Lower leg skin (tissue), 3 donors: ENCODE data around the gene CYTH3.

Experiments used
- POLR2A ChIP-seq, 2 donors: fragments of 450-650 bp; IDR thresholded peaks; one replicate each; pipeline ENCODE4 v1.6.1; 2016 to 2017; ENCODE audit warnings: antibody characterized with exemption in 2 of 2, mild to moderate bottlenecking in 1 of 2, moderate library complexity in 1 of 2
- TF ChIP-seq, protein P1 (sequence below), 3 donors: fragments of 450-650 bp; IDR thresholded peaks; one replicate each; pipeline ENCODE4 v1.5.1; 2016; ENCODE audit warnings: antibody characterized with exemption in 3 of 3, mild to moderate bottlenecking in 3 of 3, moderate library complexity in 2 of 3

DNA sequence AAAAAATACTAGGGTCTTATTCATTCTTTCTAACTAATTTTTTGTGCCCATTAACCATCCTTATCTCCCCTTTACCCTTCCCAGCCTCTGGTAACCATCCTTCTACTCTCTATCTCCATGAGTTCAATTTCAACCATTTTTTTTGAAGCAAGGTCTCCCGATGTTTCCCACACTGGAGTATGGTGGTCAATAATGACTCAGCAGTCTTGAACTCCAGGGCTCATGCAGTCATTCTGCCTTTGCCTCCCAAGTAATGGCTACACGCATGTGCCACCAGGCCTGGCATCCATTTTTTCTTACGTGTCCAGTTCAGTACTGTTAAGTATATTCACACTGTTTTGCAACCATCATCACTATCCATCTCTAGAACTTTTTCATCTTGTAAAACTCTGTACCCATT lies 60.4 kb downstream of the CYTH3 start:
- TF ChIP-seq, protein P1, sequence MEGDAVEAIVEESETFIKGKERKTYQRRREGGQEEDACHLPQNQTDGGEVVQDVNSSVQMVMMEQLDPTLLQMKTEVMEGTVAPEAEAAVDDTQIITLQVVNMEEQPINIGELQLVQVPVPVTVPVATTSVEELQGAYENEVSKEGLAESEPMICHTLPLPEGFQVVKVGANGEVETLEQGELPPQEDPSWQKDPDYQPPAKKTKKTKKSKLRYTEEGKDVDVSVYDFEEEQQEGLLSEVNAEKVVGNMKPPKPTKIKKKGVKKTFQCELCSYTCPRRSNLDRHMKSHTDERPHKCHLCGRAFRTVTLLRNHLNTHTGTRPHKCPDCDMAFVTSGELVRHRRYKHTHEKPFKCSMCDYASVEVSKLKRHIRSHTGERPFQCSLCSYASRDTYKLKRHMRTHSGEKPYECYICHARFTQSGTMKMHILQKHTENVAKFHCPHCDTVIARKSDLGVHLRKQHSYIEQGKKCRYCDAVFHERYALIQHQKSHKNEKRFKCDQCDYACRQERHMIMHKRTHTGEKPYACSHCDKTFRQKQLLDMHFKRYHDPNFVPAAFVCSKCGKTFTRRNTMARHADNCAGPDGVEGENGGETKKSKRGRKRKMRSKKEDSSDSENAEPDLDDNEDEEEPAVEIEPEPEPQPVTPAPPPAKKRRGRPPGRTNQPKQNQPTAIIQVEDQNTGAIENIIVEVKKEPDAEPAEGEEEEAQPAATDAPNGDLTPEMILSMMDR (IDR thresholded peaks at IDR 0.05), result no peak
- no peak for TF ChIP-seq POLR2A (IDR thresholded peaks at IDR 0.05)
